OCI-LY3 (cell line): Measurements from ENCODE around the gene SETBP1.

Source experiments
- H2AFZ ChIP-seq: fragments of 200-600, 300-600 bp; shearing (Covaris generic); 2 replicates; pipeline ENCODE4 v1.6.0; 2014; ENCODE audit warnings: antibody characterized with exemption, low read depth, low read length
- H3K27ac ChIP-seq: fragments of 200-600, 300-600 bp; sonication (generic); 2 replicates; pipeline ENCODE4 v1.5.1; 2014; ENCODE audit warnings: mild to moderate bottlenecking, low read length, moderate library complexity, mixed read lengths
- H3K27me3 ChIP-seq: fragments of 200-600, 300-600 bp; sonication (generic); 2 replicates; pipeline ENCODE4 v1.6.1; 2014; ENCODE audit warnings: low read depth, low read length, mixed read lengths
- H3K36me3 ChIP-seq: fragments of 200-600, 300-600 bp; sonication (generic); replicated peaks from 2 replicates; pipeline ENCODE3; 2014; ENCODE audit warnings: low read depth, low read length, mixed read lengths
- H3K4me1 ChIP-seq: fragments of 300-600, 200-600 bp; sonication (generic); 2 replicates; pipeline ENCODE4 v1.6.1; 2014; ENCODE audit warnings: low read length, mixed read lengths
- H3K4me2 ChIP-seq: fragments of 200-600, 300-600 bp; sonication (generic); 2 replicates; pipeline ENCODE4 v1.6.1; 2014; ENCODE audit warnings: low read length, mixed read lengths
- H3K4me3 ChIP-seq: fragments of 300-600, 200-600 bp; sonication (generic); 2 replicates; pipeline ENCODE4 v1.5.1; 2014; ENCODE audit warnings: antibody characterized with exemption, mild to moderate bottlenecking, low read length, moderate library complexity
- H3K79me2 ChIP-seq: fragments of 300-600, 200-600 bp; shearing (Covaris generic); 2 replicates; pipeline ENCODE4 v1.6.1; 2014; ENCODE audit warnings: mild to moderate bottlenecking, low read length, mixed read lengths
- H3K9ac ChIP-seq: fragments of 300-600, 200-600 bp; shearing (Covaris generic); 2 replicates; pipeline ENCODE4 v1.6.0; 2014; ENCODE audit warnings: mild to moderate bottlenecking, low read length, moderate library complexity
- H3K9me3 ChIP-seq: fragments of 200-600, 300-600 bp; shearing (Covaris generic); 2 replicates; pipeline ENCODE4 v1.6.1; 2014; ENCODE audit warnings: low read length, mixed read lengths; ENCODE audit not compliant: insufficient read depth
- H4K20me1 ChIP-seq: fragments of 200-600, 300-600 bp; sonication (generic); 2 replicates; pipeline ENCODE4 v1.6.1; 2016; ENCODE audit warnings: low read length, mixed read lengths; ENCODE audit not compliant: insufficient read depth
- EZH2phosphoT487 ChIP-seq: fragments of 200-600 bp; shearing (Covaris generic); IDR thresholded peaks from 2 replicates; pipeline ENCODE4 v1.6.1; 2018; ENCODE audit warnings: antibody characterized with exemption, mixed run types, low read depth
- TF ChIP-seq, protein P1 (sequence below): fragments of 200-600, 300-600 bp; sonication (generic); IDR thresholded peaks from 2 replicates; pipeline ENCODE4 v1.5.1; 2014; ENCODE audit warnings: antibody characterized with exemption, low read length, low read depth

Gene SETBP1

DNA sequence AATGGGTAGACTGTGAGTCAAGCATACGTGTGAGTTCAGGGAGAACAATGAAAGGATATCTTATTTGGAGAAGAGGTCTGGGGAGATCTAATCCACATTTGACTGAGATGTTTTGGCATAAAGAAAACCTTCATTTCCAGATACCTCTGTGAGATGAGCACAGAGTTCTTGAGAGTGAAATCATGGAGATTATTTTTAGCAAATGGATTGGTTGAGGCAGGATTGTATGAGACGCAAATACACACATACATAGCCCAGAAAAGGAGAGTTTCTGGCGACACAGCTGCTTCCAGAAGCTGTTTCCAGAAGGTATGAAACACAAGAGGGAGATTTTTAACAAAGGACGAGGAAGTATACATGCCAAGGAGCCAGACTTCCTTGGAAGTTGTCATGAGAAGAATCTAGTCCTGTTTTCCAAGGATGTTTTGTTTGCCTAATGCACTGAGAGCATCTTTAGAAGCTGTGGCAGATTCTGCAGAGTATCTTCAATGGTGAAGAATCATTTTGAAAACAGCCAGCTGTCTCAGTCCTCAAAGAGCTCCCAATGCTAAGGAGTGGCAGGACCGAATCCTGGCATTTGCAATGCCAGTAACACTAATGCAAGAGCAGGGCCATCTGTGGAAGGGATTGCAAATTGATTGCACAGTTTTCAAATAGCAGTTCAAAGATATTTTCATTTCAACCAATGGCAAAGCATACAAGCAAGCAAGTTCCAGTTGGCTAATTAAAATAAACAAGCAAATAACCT, 177.2 kb downstream of the SETBP1 start:
- peaks cover 13% of the 10 kb centered on the region for H3K4me1 ChIP-seq
- no peak overlapping the region for H3K9ac ChIP-seq
- no peak overlapping the region for H3K4me2 ChIP-seq
- H4K20me1 ChIP-seq: no peaks in the 10 kb centered on the region
- H3K27ac ChIP-seq: no peak overlapping the region
- no peaks in the 10 kb centered on the region for H3K36me3 ChIP-seq
- no peak for TF ChIP-seq EZH2phosphoT487
- TF ChIP-seq, protein P1, sequence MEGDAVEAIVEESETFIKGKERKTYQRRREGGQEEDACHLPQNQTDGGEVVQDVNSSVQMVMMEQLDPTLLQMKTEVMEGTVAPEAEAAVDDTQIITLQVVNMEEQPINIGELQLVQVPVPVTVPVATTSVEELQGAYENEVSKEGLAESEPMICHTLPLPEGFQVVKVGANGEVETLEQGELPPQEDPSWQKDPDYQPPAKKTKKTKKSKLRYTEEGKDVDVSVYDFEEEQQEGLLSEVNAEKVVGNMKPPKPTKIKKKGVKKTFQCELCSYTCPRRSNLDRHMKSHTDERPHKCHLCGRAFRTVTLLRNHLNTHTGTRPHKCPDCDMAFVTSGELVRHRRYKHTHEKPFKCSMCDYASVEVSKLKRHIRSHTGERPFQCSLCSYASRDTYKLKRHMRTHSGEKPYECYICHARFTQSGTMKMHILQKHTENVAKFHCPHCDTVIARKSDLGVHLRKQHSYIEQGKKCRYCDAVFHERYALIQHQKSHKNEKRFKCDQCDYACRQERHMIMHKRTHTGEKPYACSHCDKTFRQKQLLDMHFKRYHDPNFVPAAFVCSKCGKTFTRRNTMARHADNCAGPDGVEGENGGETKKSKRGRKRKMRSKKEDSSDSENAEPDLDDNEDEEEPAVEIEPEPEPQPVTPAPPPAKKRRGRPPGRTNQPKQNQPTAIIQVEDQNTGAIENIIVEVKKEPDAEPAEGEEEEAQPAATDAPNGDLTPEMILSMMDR: no peak
- no peak overlapping the region for H3K4me3 ChIP-seq
- no peaks in the 10 kb centered on the region for H3K27me3 ChIP-seq
- no peaks in the 10 kb centered on the region for H3K79me2 ChIP-seq
- no peak overlapping the region for H2AFZ ChIP-seq
- no peaks in the 10 kb centered on the region for H3K9me3 ChIP-seq

DNA sequence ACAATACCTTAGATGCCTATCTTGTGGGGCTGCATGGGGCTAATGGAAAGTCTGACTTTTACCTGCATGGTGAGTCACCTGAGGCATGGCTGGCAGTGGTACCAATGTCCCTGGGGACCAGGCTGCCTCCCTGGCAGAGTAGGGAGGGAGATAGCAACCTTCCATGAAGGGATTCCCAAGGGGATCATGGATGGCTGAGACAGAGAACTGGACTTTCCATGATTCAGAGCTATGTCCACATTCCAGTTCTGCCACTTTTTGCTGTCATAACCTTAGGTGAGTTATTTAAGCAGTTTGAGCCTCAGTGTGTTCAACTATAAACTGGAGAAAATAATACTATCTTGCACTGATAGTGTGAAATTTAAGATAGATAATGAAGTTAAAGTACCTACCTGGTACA, 178.6 kb downstream of the SETBP1 start:
- H3K79me2 ChIP-seq: no peaks in the 10 kb centered on the region
- no peak overlapping the region for H3K9ac ChIP-seq
- TF ChIP-seq EZH2phosphoT487: no peak
- TF ChIP-seq, protein P1: no peak
- no peaks in the 10 kb centered on the region for H3K36me3 ChIP-seq
- no peak overlapping the region for H2AFZ ChIP-seq
- no peaks in the 10 kb centered on the region for H3K27me3 ChIP-seq
- no peak overlapping the region for H3K27ac ChIP-seq
- H3K4me2 ChIP-seq: no peak overlapping the region
- H3K4me3 ChIP-seq: no peak overlapping the region
- peaks cover 11% of the 10 kb centered on the region for H3K4me1 ChIP-seq
- no peaks in the 10 kb centered on the region for H4K20me1 ChIP-seq
- H3K9me3 ChIP-seq: no peaks in the 10 kb centered on the region

DNA sequence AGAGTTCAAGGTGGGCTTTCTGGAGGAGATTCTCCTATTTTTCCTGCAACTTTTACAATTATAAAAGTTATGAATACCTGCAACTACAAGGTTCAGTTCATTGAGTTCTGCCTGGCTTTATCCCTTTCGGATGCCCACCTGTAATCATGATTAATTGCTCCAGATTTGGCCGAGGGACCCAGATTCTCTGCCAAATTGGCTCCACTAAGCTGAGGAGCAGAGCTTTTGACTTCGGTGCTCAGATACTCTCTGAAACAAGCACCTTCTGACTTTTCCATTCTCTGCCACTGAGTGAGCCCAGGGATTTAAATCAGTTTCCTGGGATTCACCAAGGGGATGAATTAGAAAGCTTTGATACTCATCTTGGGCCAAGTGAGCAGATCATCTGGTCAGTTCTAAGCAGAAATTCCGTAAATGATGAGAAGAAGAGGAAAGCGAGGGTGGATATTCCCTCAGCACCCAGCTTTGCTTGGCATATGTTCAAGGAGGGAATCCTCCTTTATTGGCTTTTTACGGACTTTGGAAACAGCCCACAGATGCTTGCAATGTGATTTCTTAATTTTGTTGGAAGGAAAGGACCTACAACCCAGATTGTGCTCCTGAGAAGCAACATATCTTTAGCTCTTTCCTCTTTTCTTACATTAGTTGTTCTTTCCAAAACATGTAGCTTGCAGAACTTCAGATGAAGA, 179.2 kb downstream of the SETBP1 start:
- Histone ChIP-seq H2AFZ (no peak overlapping the region), H3K79me2 (no peaks in the 10 kb centered on the region), H3K9me3 (no peaks in the 10 kb centered on the region), H3K4me1 (peaks cover 11% of the 10 kb centered on the region), H3K27me3 (no peaks in the 10 kb centered on the region), H4K20me1 (no peaks in the 10 kb centered on the region), H3K4me2 (no peak overlapping the region), H3K4me3 (no peak overlapping the region), H3K36me3 (no peaks in the 10 kb centered on the region), H3K9ac (no peak overlapping the region), H3K27ac (no peak overlapping the region)
- TF ChIP-seq, protein P1: no peak

DNA sequence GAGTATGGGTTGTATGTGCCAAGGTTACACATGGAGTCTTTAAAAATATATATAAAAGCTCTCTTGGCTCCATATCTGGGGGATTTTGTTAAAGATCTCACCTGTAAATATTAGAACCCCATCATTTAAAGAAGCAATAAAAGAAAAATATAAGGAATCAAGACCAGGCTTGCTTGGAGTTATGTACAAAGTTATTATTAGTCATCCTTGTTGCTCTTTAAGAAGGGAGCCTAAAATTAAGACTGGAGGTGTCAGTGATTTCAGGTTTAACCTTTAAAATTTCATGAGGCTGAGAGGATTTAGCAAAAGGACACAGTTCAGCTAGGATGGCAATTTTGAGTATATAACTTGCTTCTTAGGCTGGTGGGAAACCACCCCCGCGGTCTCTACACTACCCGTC, 181.4 kb downstream of the SETBP1 start:
- no peaks in the 10 kb centered on the region for H3K9me3 ChIP-seq

More for the DNA sequence above, 181.4 kb downstream of the SETBP1 start:
- H3K79me2 ChIP-seq: no peaks in the 10 kb centered on the region
- TF ChIP-seq EZH2phosphoT487: no peak
- TF ChIP-seq, protein P1: no peak
- H3K36me3 ChIP-seq: no peaks in the 10 kb centered on the region
- no peak overlapping the region for H3K4me2 ChIP-seq
- no peak overlapping the region for H2AFZ ChIP-seq
- no peak overlapping the region for H3K9ac ChIP-seq
- H3K27me3 ChIP-seq: no peaks in the 10 kb centered on the region
- H3K27ac ChIP-seq: no peak overlapping the region
- no peak overlapping the region for H3K4me3 ChIP-seq
- no peaks in the 10 kb centered on the region for H3K4me1 ChIP-seq
- no peaks in the 10 kb centered on the region; the same call in 1 of the 2 replicates for H4K20me1 ChIP-seq
